ENCODE measurements around the gene IL4I1. TPM values are rescaled to one million over a fixed set of nuclear protein-coding genes. Genes with fewer than 3 reads are reported as not detected.
"Not testable (repeated sequence)": the region's sequence is repeated elsewhere in the genome, so short reads cannot be mapped to it uniquely, and the experiment has no call there.

The IL4I1 gene
- total RNA-seq, 1 donor from 2014 or later: 0.90 TPM

GRCh38 chr19:49929121-49929610 lies 32.5 kb upstream of the IL4I1 start, which contains the start of the genes ATF5 and NUP62:
Gene ATF5 (plus strand): TSS chr19:49929205. CDS start chr19:49930851, 1,646 bp downstream.
Gene NUP62 (minus strand): TSS chr19:49929504. CDS start chr19:49909807, 19,697 bp downstream.
- no peaks in the 10 kb centered on the region for H3K9me3 Mint-ChIP-seq (ENCODE audit: unreplicated experiment)
- H3K4me3 Mint-ChIP-seq (ENCODE audit: unreplicated experiment): peak within 1 kb of the TSS; percentile 99
- peak; percentile 87 for DNase-seq (ENCODE audit: low spot score)
- H3K36me3 Mint-ChIP-seq (ENCODE audit: low read depth, unreplicated experiment): peaks cover 38% of the 10 kb centered on the region
- H3K27ac Mint-ChIP-seq (ENCODE audit: unreplicated experiment): peak within 1 kb of the TSS; percentile 97
- peaks cover 13% of the 10 kb centered on the region for H3K4me1 Mint-ChIP-seq (ENCODE audit: unreplicated experiment)
- no peak for TF ChIP-seq CTCF (IDR thresholded peaks at IDR 0.05; ENCODE audit: unreplicated experiment)
- peaks cover 29% of the 10 kb centered on the region for H3K27me3 Mint-ChIP-seq (ENCODE audit: unreplicated experiment)

- TF ChIP-seq CTCF (IDR thresholded peaks at IDR 0.05; ENCODE audit: unreplicated experiment): no peak
- DNase-seq (ENCODE audit: low spot score): no peak
- H3K4me1 Mint-ChIP-seq (ENCODE audit: unreplicated experiment): peaks cover 13% of the 10 kb centered on the region
- H3K27ac Mint-ChIP-seq (ENCODE audit: unreplicated experiment): peak overlapping the region; percentile 93
- H3K36me3 Mint-ChIP-seq (ENCODE audit: low read depth, unreplicated experiment): peaks cover 35% of the 10 kb centered on the region
- peak overlapping the region; percentile 99 for H3K4me3 Mint-ChIP-seq (ENCODE audit: unreplicated experiment)
- peaks cover 24% of the 10 kb centered on the region for H3K27me3 Mint-ChIP-seq (ENCODE audit: unreplicated experiment)
- no peaks in the 10 kb centered on the region for H3K9me3 Mint-ChIP-seq (ENCODE audit: unreplicated experiment)
These were observed 31.0 kb upstream of the IL4I1 start for GRCh38 chr19:49927526-49928264.

- Mint-ChIP-seq H3K27me3 (ENCODE audit: unreplicated experiment) (peaks cover 26% of the 10 kb centered on the region), H3K4me1 (ENCODE audit: unreplicated experiment) (peaks cover 13% of the 10 kb centered on the region), H3K4me3 (ENCODE audit: unreplicated experiment) (no peak overlapping the region), H3K36me3 (ENCODE audit: low read depth, unreplicated experiment) (peaks cover 31% of the 10 kb centered on the region), H3K27ac (ENCODE audit: unreplicated experiment) (no peak overlapping the region), H3K9me3 (ENCODE audit: unreplicated experiment) (no peaks in the 10 kb centered on the region)
- TF ChIP-seq CTCF (IDR thresholded peaks at IDR 0.05; ENCODE audit: unreplicated experiment): no peak
- no peak for DNase-seq (ENCODE audit: low spot score)
These were observed 29.8 kb upstream of the IL4I1 start for GRCh38 chr19:49926515-49926914.

- no peak for TF ChIP-seq CTCF (IDR thresholded peaks at IDR 0.05; ENCODE audit: unreplicated experiment)
- Mint-ChIP-seq H3K36me3 (ENCODE audit: low read depth, unreplicated experiment) (peaks cover 35% of the 10 kb centered on the region), H3K9me3 (ENCODE audit: unreplicated experiment) (no peaks in the 10 kb centered on the region), H3K27me3 (ENCODE audit: unreplicated experiment) (peaks cover 27% of the 10 kb centered on the region), H3K27ac (ENCODE audit: unreplicated experiment) (no peak overlapping the region), H3K4me1 (ENCODE audit: unreplicated experiment) (peaks cover 13% of the 10 kb centered on the region), H3K4me3 (ENCODE audit: unreplicated experiment) (peak overlapping the region; percentile 31)
- no peak for DNase-seq (ENCODE audit: low spot score)
These were observed 28.8 kb upstream of the IL4I1 start for GRCh38 chr19:49925486-49925885.

GRCh38 chr19:49924881-49925210 lies 28.2 kb upstream of the IL4I1 start:
- Mint-ChIP-seq H3K27me3 (ENCODE audit: unreplicated experiment) (peaks cover 23% of the 10 kb centered on the region), H3K36me3 (ENCODE audit: low read depth, unreplicated experiment) (peaks cover 35% of the 10 kb centered on the region), H3K4me1 (ENCODE audit: unreplicated experiment) (peaks cover 13% of the 10 kb centered on the region)
- not testable (repeated sequence) for H3K9me3 Mint-ChIP-seq (ENCODE audit: unreplicated experiment); DNase-seq (ENCODE audit: low spot score); H3K4me3 Mint-ChIP-seq (ENCODE audit: unreplicated experiment); H3K27ac Mint-ChIP-seq (ENCODE audit: unreplicated experiment)

All from endothelial cell (in vitro differentiated cells).